A673 (cell line): ENCODE data around the gene INSRR. TPM values are rescaled to one million over a fixed set of nuclear protein-coding genes. Genes with fewer than 3 reads are reported as not detected.

Source experiments
- BruUV-seq: library from RNA; stranded (reverse); fragments of 400-500 nt; replicated peaks from 2 replicates; lab custom pipeline; 2021; lab: Mats Ljungman, UMichigan
- CTCF ChIA-PET: fragments of 300-600 bp; sonication (Branson Sonifier 250); formaldehyde crosslinking; loops from one replicate; lab custom pipeline; 2022; ENCODE audit warnings: antibody characterized with exemption; lab: Charles Lee
- POLR2A ChIA-PET: fragments of 300-600 bp; sonication (Branson Sonifier 250); formaldehyde crosslinking; loops from one replicate; lab custom pipeline; 2022; ENCODE audit warnings: antibody characterized with exemption; ENCODE audit not compliant: low non-redundant PET; lab: Charles Lee
- DNase-seq: peaks from one replicate; pipeline ENCODE4 v3.0.0-alpha.2; 2015; ENCODE audit warnings: low spot score
- H3K27ac ChIP-seq: fragments of 200-600 bp; sonication (generic); 2 replicates; pipeline ENCODE4 v1.5.1; 2016; ENCODE audit warnings: mixed run types, low read depth, mild to moderate bottlenecking, mixed read lengths, antibody characterized with exemption, low read length; ENCODE audit not compliant: poor library complexity, severe bottlenecking
- H3K27me3 ChIP-seq: fragments of 200-600 bp; sonication (generic); replicated peaks from 2 replicates; pipeline ENCODE4 v1.6.1; 2017; ENCODE audit warnings: mixed run types, low read depth, mild to moderate bottlenecking, mixed read lengths, antibody characterized with exemption, low read length; ENCODE audit not compliant: insufficient read depth, poor library complexity
- H3K36me3 ChIP-seq: fragments of 200-600 bp; sonication (generic); 2 replicates; pipeline ENCODE4 v1.6.1; 2016; ENCODE audit warnings: mixed run types, mild to moderate bottlenecking, mixed read lengths, antibody characterized with exemption, low read length; ENCODE audit not compliant: insufficient read depth, poor library complexity, severe bottlenecking
- H3K4me1 ChIP-seq: fragments of 200-600 bp; sonication (generic); 2 replicates; pipeline ENCODE4 v1.6.1; 2017; ENCODE audit warnings: mixed run types, mild to moderate bottlenecking, mixed read lengths, antibody characterized with exemption, low read length; ENCODE audit not compliant: insufficient read depth, poor library complexity, severe bottlenecking
- H3K4me3 ChIP-seq: fragments of 200-600 bp; sonication (generic); 2 replicates; pipeline ENCODE4 v1.5.1; 2016; ENCODE audit warnings: low read depth, mixed run types, mild to moderate bottlenecking, mixed read lengths, low read length; ENCODE audit not compliant: poor library complexity, severe bottlenecking
- H3K9me3 ChIP-seq: fragments of 200-600 bp; sonication (generic); 2 replicates; pipeline ENCODE4 v1.6.1; 2016; ENCODE audit warnings: mixed run types, low read depth, mild to moderate bottlenecking, mixed read lengths, antibody characterized with exemption, low read length; ENCODE audit not compliant: poor library complexity, severe bottlenecking
- CTCF ChIP-seq: fragments of 300-800, 200-600 bp; sonication (generic); conservative IDR thresholded peaks from 2 replicates; pipeline ENCODE4 v1.5.1; 2017; ENCODE audit warnings: low read depth, mild to moderate bottlenecking, antibody characterized with exemption, low read length, moderate library complexity, mixed read lengths
- EZH2 ChIP-seq: fragments of 200-600 bp; sonication (generic); IDR thresholded peaks from 2 replicates; pipeline ENCODE4 v1.6.1; 2017; ENCODE audit warnings: borderline replicate concordance, low read depth, mild to moderate bottlenecking, mixed read lengths, antibody characterized with exemption, low read length; ENCODE audit not compliant: poor library complexity, severe bottlenecking
- intact Hi-C: fragments of 100-400 bp; cut with micrococcal nuclease; formaldehyde crosslinking; loops from one replicate; pipeline ENCODE4 v1.10.0; 2022; ENCODE audit not compliant: unreplicated experiment
- total RNA-seq: library from RNA; stranded (reverse); gene quantifications from 2 replicates; pipeline ENCODE4 v1.2.3, GENCODE V29; 2021

INSRR gene
- total RNA-seq, 1 experiment from 2014 or later, result 0.15 TPM

GRCh38 chr1:156813750-156814570 is 45.0 kb downstream of the INSRR start:
- POLR2A ChIA-PET, result interaction anchor here (0.6 to 1.1 kb wide), 2 partner anchors 9 to 28 kb away, joined by 3 to 11 read pairs; no protein-coding TSS in a partner anchor
- BruUV-seq, result no TSS peak
- intact Hi-C loops, result no loop called here
- Histone ChIP-seq H3K27ac (peak overlapping the region; percentile 20), H3K4me1 (peaks cover 31% of the 10 kb centered on the region), H3K27me3 (no peaks in the 10 kb centered on the region), H3K9me3 (no peaks in the 10 kb centered on the region), H3K36me3 (no peaks in the 10 kb centered on the region), H3K4me3 (peak overlapping the region; percentile 39)
- DNase-seq, result peak; percentile 68
- CTCF ChIA-PET, result interaction anchor here (0.5 to 1.0 kb wide), 6 partner anchors 8 to 421 kb away, joined by 3 to 6 read pairs (median 3); no protein-coding TSS in a partner anchor
- peak; percentile 83 for TF ChIP-seq CTCF
- no peak for TF ChIP-seq EZH2

GRCh38 chr1:156813298-156813697 is 45.6 kb downstream of the INSRR start:
- POLR2A ChIA-PET, result interaction anchor here (0.6 kb wide), 1 partner anchor 28 kb away, joined by 11 read pairs; no protein-coding TSS in a partner anchor
- intact Hi-C loops, result no loop called here
- H3K27ac ChIP-seq, result peak overlapping the region; percentile 20
- H3K4me3 ChIP-seq, result peak overlapping the region; percentile 39
- no peaks in the 10 kb centered on the region for H3K27me3 ChIP-seq
- DNase-seq, result no peak
- H3K36me3 ChIP-seq, result no peaks in the 10 kb centered on the region
- H3K4me1 ChIP-seq, result peaks cover 31% of the 10 kb centered on the region
- BruUV-seq, result no TSS peak
- no peaks in the 10 kb centered on the region for H3K9me3 ChIP-seq
- TF ChIP-seq EZH2, result no peak
- no peak for TF ChIP-seq CTCF
- CTCF ChIA-PET, result interaction anchor here (1.0 to 1.1 kb wide), 2 partner anchors 47 to 124 kb away, joined by 5 to 6 read pairs; partner anchors contain the start of gene NTRK1

GRCh38 chr1:156812293-156812990 is 46.5 kb downstream of the INSRR start:
- BruUV-seq, result no TSS peak
- peaks cover 31% of the 10 kb centered on the region for H3K4me1 ChIP-seq
- intact Hi-C loops, result no loop called here
- no peak for DNase-seq
- H3K9me3 ChIP-seq, result no peaks in the 10 kb centered on the region
- no peaks in the 10 kb centered on the region for H3K27me3 ChIP-seq
- H3K27ac ChIP-seq, result no peak overlapping the region
- H3K36me3 ChIP-seq, result no peaks in the 10 kb centered on the region
- ChIA-PET POLR2A (no interaction called here), CTCF (interaction anchor here (1.1 kb wide), 1 partner anchor 48 kb away, joined by 5 read pairs; the partner anchor contains the start of gene NTRK1)
- TF ChIP-seq EZH2 (no peak), CTCF (no peak)
- no peak overlapping the region for H3K4me3 ChIP-seq
